SJCRH30 (cell line): ENCODE results near the gene MRGPRX3. TPM values are rescaled to one million over a fixed set of nuclear protein-coding genes. Genes with fewer than 3 reads are reported as not detected.

Source experiments
- total RNA-seq: library from RNA; depleted of rRNA; stranded (reverse); fragments of >200 nt; shearing (Covaris generic); gene quantifications from 2 replicates; pipeline ENCODE4 v1.2.3, GENCODE V29; 2014; rRNA removed

The MRGPRX3 gene
- total RNA-seq, 1 experiment from 2014 or later, result not detected

Other genes with a start within 250 kb of the MRGPRX3 start
- 13.2 and 27.5 TPM in 2 replicates for gene SERGEF, start 119.5 kb upstream of the MRGPRX3 start, total RNA-seq
- gene TPH1, start 86.3 kb upstream of the MRGPRX3 start, total RNA-seq, result 0.08 and 0.13 TPM in 2 replicates
- 64.9 and 65.1 TPM in 2 replicates for gene SAAL1, start 26.5 kb upstream of the MRGPRX3 start, total RNA-seq
- gene MRGPRX4, start 40.3 kb downstream of the MRGPRX3 start, total RNA-seq, result not detected in 2 replicates
- gene SAA4, start 104.2 kb downstream of the MRGPRX3 start, total RNA-seq, result not detected in 2 replicates
- gene SAA2, start 116.1 kb downstream of the MRGPRX3 start, total RNA-seq, result not detected in 2 replicates
- not detected in 2 replicates for gene SAA1, start 133.7 kb downstream of the MRGPRX3 start, total RNA-seq
- gene HPS5, start 189.6 kb downstream of the MRGPRX3 start, total RNA-seq, result 36.9 and 40.5 TPM in 2 replicates
- gene GTF2H1, start 190.0 kb downstream of the MRGPRX3 start, total RNA-seq, result 72.9 and 85.2 TPM in 2 replicates